Coronary artery (tissue), 2 donors: ENCODE measurements around the gene CALR3.

Source experiments
- DNase-seq: peaks from one replicate; pipeline ENCODE4 v3.0.0-alpha.2; 2017; ENCODE audit warnings: low spot score
- H3K27ac ChIP-seq, 2 donors: fragments of 200-600 bp; sonication (generic); one replicate each; pipeline ENCODE4 v1.5.1; 2016 to 2019
- H3K4me3 ChIP-seq: fragments of 200-600 bp; sonication (generic); 2 replicates; pipeline ENCODE4 v1.5.1; 2016; ENCODE audit warnings: mild to moderate bottlenecking, moderate library complexity
- TF ChIP-seq, protein P1 (sequence below): fragments of 200-600 bp; sonication (generic); IDR thresholded peaks from one replicate; pipeline ENCODE4 v1.5.1; 2019; ENCODE audit warnings: antibody characterized with exemption

The CALR3 gene

DNA sequence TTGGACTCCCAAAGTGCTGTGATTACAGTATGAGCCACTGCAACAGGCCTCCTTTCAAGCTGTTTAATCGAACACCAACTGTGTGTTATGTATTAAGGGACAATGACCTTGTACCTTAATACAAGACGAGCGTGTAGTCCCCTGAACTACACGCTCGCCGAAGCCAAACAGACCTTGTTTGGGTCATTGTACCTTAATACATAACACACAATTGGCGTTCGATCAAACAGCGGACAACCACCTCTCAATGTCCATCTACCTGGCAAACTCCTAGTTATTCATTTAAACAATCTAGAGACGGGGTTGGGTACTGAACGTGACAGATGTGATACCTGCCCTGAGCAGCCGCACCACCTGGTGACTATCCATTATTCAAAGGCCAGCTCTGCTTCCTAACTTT is 45.0 kb upstream of the CALR3 start:
- Histone ChIP-seq H3K4me3 (peak overlapping the region; percentile 90), H3K27ac (no peak overlapping the region)
- no peak for DNase-seq
- TF ChIP-seq, protein P1, sequence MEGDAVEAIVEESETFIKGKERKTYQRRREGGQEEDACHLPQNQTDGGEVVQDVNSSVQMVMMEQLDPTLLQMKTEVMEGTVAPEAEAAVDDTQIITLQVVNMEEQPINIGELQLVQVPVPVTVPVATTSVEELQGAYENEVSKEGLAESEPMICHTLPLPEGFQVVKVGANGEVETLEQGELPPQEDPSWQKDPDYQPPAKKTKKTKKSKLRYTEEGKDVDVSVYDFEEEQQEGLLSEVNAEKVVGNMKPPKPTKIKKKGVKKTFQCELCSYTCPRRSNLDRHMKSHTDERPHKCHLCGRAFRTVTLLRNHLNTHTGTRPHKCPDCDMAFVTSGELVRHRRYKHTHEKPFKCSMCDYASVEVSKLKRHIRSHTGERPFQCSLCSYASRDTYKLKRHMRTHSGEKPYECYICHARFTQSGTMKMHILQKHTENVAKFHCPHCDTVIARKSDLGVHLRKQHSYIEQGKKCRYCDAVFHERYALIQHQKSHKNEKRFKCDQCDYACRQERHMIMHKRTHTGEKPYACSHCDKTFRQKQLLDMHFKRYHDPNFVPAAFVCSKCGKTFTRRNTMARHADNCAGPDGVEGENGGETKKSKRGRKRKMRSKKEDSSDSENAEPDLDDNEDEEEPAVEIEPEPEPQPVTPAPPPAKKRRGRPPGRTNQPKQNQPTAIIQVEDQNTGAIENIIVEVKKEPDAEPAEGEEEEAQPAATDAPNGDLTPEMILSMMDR = no peak

DNA sequence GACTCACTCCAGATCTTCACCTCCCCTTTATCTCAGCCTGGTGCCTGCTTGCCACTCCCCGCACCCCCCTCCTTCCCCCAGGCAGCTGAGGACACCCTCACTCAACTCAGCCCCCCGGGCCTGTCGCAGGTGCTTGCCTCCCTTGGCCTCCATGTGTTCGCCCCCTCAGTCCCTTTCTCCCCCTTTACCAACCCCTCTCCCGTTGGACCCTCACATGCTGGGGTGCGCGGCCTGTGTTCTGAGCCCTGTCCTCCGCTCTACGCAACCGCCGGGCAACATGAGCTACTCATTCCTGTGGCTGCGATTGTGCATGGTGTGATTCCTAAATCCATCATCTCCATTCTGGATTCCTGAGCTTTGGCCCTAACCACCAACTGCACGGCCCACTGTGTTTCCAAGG is 41.1 kb upstream of the CALR3 start:
- no peak for DNase-seq
- no peak overlapping the region for H3K27ac ChIP-seq
- TF ChIP-seq, protein P1 = no peak
- no peak overlapping the region for H3K4me3 ChIP-seq

DNA sequence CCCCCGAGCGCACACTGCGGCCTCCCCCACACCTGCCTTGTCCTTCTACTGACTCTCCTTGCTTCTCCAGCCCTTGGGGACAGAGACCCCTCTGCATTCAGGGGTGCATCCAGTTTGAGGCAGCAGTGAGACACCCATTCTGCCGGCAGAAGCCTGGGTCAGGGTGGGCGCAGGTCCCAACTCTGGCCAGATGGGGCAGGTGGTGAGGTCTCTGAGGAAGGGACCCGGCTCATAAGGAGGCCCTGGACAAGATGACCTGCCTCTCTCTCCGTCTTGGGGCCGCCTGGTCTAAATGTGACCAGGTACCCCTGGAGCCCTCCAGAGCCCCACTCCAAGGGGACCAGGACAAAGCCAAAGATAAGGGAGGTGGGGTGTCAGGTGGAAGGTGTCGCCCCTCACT is 40.2 kb upstream of the CALR3 start:
- no peak overlapping the region for H3K4me3 ChIP-seq
- TF ChIP-seq, protein P1 = no peak
- no peak overlapping the region for H3K27ac ChIP-seq
- no peak for DNase-seq

DNA sequence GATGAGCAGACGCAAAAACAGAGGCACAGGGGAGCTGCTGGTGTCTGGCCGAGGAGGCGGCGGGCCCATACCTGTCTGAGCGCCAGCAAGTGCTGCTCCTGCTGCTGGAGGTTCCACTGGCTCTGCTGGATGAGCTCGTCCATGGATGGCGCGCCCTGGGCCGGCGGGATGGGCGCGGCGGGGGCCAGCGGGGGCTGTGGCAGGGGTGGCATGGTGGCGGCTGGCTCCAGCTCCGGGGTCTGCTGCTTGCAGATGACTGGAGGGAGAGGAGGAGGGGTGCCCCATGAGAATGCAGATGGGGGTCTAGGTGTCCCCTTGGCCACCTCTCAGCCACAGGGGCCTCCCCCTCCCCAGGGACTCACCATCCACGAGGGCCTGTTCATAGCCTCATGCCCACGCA is 39.4 kb upstream of the CALR3 start:
- H3K27ac ChIP-seq = no peak overlapping the region
- TF ChIP-seq, protein P1 = no peak
- no peak for DNase-seq
- no peak overlapping the region for H3K4me3 ChIP-seq

DNA sequence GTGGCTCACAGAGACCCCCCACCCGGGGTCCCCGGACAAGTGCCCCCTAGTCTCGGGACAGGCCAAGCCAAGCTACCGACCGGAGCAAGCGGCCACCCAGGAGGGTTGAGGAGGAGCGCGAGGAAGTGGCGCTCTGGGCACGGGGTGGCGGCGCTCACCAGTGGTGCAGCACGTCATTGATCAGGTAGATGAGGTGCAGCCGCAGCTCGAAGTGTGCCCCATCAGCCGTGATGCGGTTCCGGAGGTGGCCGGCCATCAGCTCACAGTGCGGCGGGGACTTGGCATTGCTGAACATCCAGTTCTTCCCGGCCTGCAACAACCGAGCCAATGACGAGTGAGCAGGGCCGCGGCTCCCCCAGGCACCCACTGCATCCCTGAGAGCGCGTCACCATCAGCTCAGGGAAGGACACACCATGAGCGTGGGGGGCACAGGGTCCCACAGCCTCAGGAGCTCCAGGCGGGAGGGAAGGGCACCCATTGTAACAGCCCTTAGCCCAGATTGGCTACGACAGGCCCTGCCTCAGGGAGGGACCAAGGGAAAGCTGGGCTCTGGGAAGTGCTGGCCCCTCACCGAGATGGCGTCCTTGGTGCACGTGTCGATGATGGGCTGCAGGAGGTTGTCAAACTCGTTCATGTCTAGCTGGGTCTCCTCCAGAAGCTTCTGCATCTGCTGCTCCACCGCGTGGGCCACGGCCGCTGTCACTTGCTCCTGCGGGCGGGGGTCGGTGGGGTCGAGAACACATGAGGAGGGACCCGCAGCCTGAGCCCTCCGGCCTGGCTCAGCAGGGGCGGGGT is 36.7 kb upstream of the CALR3 start:
- TF ChIP-seq, protein P1 = no peak
- no peak for DNase-seq
- Histone ChIP-seq H3K4me3 (no peak overlapping the region), H3K27ac (no peak overlapping the region)

DNA sequence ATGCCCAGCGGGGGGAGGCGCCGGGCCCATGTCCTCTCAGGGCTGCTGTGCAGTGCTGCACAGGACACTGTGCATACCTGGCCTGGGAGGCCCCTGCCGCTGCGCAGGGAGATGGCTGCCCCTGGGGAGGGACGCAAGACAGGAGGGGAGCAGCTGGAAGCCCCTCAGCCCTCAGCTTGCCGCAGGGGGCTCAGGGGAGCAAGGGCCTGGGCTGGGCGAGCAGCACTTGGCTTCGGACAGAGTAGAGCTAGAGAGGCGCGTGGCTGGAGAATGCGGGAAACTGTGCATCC is 35.4 kb upstream of the CALR3 start:
- Histone ChIP-seq H3K27ac (no peak overlapping the region), H3K4me3 (no peak overlapping the region)
- TF ChIP-seq, protein P1 = no peak
- DNase-seq = no peak

DNA sequence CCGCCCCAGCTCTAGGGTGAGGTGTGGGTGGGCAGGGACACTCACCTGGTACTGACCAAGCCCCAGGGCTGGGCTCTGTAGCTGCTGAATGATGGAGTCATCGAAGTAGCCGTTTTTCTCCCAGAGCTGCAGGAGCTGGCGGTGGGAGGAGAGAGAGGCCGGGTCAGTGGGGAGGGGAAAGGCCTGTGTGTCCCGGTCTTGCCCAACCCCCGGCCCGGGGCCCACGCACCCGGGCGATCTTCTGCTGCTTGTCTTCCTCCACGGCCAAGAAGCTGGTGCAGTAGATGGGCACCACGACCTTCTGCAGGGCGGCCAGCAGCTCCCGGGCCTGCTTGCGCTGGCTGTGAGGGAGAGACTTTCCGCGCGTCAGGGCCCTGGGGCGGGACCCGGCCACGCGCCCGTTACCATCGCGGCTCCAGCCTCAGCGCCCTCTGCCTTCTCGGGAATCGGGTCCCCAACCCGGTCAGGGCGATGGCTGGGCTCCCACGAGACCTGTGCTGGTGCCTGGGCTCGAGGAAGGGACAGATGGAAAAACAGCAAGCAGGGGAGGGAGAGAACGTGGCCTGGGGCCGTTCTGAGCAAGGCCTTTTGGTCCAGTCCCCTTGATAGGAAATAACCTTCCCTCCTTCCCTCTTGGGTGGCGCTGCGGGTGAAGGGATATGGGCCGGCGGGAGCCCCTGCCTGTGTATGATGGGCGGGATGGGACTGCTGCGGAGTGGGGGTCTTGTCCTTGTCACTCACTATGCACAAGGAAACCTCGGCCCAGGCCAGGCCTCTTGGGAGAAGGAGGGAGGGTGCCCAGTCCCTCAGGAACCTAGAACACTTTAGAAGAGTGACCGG is 34.8 kb upstream of the CALR3 start:
- H3K4me3 ChIP-seq = no peak overlapping the region
- no peak for DNase-seq
- TF ChIP-seq, protein P1 = no peak
- no peak overlapping the region for H3K27ac ChIP-seq
